HepG2 (cell line): ENCODE measurements around the gene IL3RA. TPM values are rescaled to one million over a fixed set of nuclear protein-coding genes. Genes with fewer than 3 reads are reported as not detected.
"Not testable (repeated sequence)": the region's sequence is repeated elsewhere in the genome, so short reads cannot be mapped to it uniquely, and the experiment has no call there.

Experiments
- ATAC-seq: fragments of 200-7000 bp; cut with Tn5 transposase; 3 replicates; pipeline ENCODE4 v1.9.1; 2020; ENCODE audit warnings: mild to moderate bottlenecking, moderate library complexity
- BruUV-seq: library from RNA; stranded (reverse); fragments of 400-500 nt; replicated peaks from 2 replicates; lab custom pipeline; 2021; lab: Mats Ljungman, UMichigan
- CTCF ChIA-PET: fragments of 300-600 bp; formaldehyde crosslinking; extraction: SDS; loops from one replicate; lab custom pipeline; 2021; ENCODE audit warnings: low total read pairs, inconsistent platforms, low intra/inter-chr PET ratio; lab: Yijun Ruan, JAX
- POLR2A ChIA-PET: fragments of 350-600 bp; sonication (Branson Sonifier 250); formaldehyde crosslinking; loops from one replicate; lab custom pipeline; 2020; ENCODE audit warnings: antibody characterized with exemption, inconsistent platforms; lab: Yijun Ruan, JAX
- DNase-seq: peaks from one replicate; pipeline ENCODE4 v3.0.0-alpha.2; 2015; ENCODE audit warnings: low spot score
- FAIRE-seq: peaks from 3 replicates; lab custom pipeline; 2011; peaks lifted over from hg19 to GRCh38; lab: Jason Lieb, UNC
- H2AFZ ChIP-seq: one replicate; pipeline ENCODE4 v1.6.1; 2011; ENCODE audit warnings: low read length, inconsistent platforms
- H3K27ac ChIP-seq: fragments of 300-600 bp; 3 replicates; pipeline ENCODE4 v1.8.0; 2011; ENCODE audit warnings: mixed run types, mild to moderate bottlenecking, mixed read lengths, low read length, inconsistent platforms; ENCODE audit not compliant: insufficient read depth; ENCODE audit errors: extremely low read length
- H3K27me3 ChIP-seq, 2 experiments: fragments of 200-600 bp in 1 of 2; 2 replicates in 1 of 2; 3 replicates in 1 of 2; pipeline versions ENCODE4 v1.6.0 to v1.8.0; 2011; ENCODE audit warnings: low read length in 2 of 2, mild to moderate bottlenecking in 2 of 2, moderate library complexity in 2 of 2, inconsistent platforms in 1 of 2; ENCODE audit not compliant: insufficient read depth in 2 of 2, control insufficient read depth in 1 of 2
- H3K36me3 ChIP-seq, 2 experiments: fragments of 200-600 bp in 1 of 2; replicated peaks in 1 of 2; 2 replicates in 1 of 2; 3 replicates in 1 of 2; pipeline versions ENCODE4 v1.5.1 to v1.8.0; 2011; ENCODE audit warnings: low read length in 2 of 2, inconsistent platforms in 1 of 2; ENCODE audit not compliant: insufficient read depth in 2 of 2, control insufficient read depth in 1 of 2
- H3K4me1 ChIP-seq: 2 replicates; pipeline ENCODE4 v1.5.1; 2012; ENCODE audit warnings: low read length, inconsistent platforms; ENCODE audit not compliant: insufficient read depth
- H3K4me2 ChIP-seq: 2 replicates; pipeline ENCODE4 v1.6.0; 2011; ENCODE audit warnings: low read depth, low read length, inconsistent platforms
- H3K4me3 ChIP-seq, 3 experiments: fragments of 200-600 bp in 1 of 3; sonication (generic), shearing (Covaris generic) in 1 of 3; replicated peaks in 1 of 3; 2 replicates each; pipeline ENCODE4 v1.5.1; 2011 to 2016; ENCODE audit warnings: low read length in 3 of 3, inconsistent platforms in 2 of 3, low read depth in 2 of 3, mild to moderate bottlenecking in 2 of 3, control low read depth in 1 of 3, mixed read lengths in 1 of 3; ENCODE audit not compliant: insufficient read depth in 1 of 3
- H3K79me2 ChIP-seq: one replicate; pipeline ENCODE4 v1.6.1; 2011; ENCODE audit warnings: low read length, inconsistent platforms; ENCODE audit not compliant: insufficient read depth
- H3K9ac ChIP-seq: 2 replicates; pipeline ENCODE4 v1.6.0; 2011; ENCODE audit warnings: mild to moderate bottlenecking, low read depth, low read length, inconsistent platforms; ENCODE audit not compliant: insufficient read depth
- H3K9me3 ChIP-seq: 2 replicates; pipeline ENCODE4 v1.5.1; 2012; ENCODE audit warnings: mild to moderate bottlenecking, low read length
- H4K20me1 ChIP-seq: 2 replicates; pipeline ENCODE4 v1.6.0; 2011; ENCODE audit warnings: inconsistent platforms, mild to moderate bottlenecking, low read length, moderate library complexity; ENCODE audit not compliant: insufficient read depth
- FUBP1 ChIP-seq: sonication (generic); formaldehyde crosslinking; IDR thresholded peaks from 2 replicates; pipeline ENCODE4 v1.5.1; 2020; ENCODE audit warnings: missing genetic modification reagents, mild to moderate bottlenecking, borderline replicate concordance
- HMGXB3 ChIP-seq: sonication (generic); formaldehyde crosslinking; IDR thresholded peaks from 2 replicates; pipeline ENCODE4 v1.4.0; 2020; ENCODE audit warnings: missing genetic modification reagents, borderline replicate concordance
- MEF2D ChIP-seq: sonication (generic); formaldehyde crosslinking; IDR thresholded peaks from 2 replicates; pipeline ENCODE4 v1.5.1; 2020; ENCODE audit warnings: mild to moderate bottlenecking, missing genetic modification reagents
- PPARG ChIP-seq: conservative IDR thresholded peaks from 2 replicates; pipeline ENCODE4 v1.6.1; 2016; ENCODE audit warnings: missing biosample characterization, missing genetic modification reagents
- SP2 ChIP-seq: sonication (generic); formaldehyde crosslinking; IDR thresholded peaks from 2 replicates; pipeline ENCODE4 v1.5.1; 2020; ENCODE audit warnings: mild to moderate bottlenecking, missing genetic modification reagents
- ZFP37 ChIP-seq: sonication (generic); formaldehyde crosslinking; IDR thresholded peaks from 2 replicates; pipeline ENCODE4 v1.4.0; 2020; ENCODE audit warnings: missing genetic modification reagents, borderline replicate concordance
- ZMYM4 ChIP-seq: sonication (generic); formaldehyde crosslinking; IDR thresholded peaks from 2 replicates; pipeline ENCODE4 v1.8.1; 2023; ENCODE audit warnings: mild to moderate bottlenecking, missing genetic modification reagents
- ZNF101 ChIP-seq: sonication (generic); formaldehyde crosslinking; IDR thresholded peaks from 2 replicates; pipeline ENCODE4 v1.4.0; 2020; ENCODE audit warnings: mild to moderate bottlenecking, low read depth, missing genetic modification reagents, borderline replicate concordance
- ZNF547 ChIP-seq: sonication (generic); formaldehyde crosslinking; IDR thresholded peaks from 2 replicates; pipeline ENCODE4 v1.5.1; 2020; ENCODE audit warnings: mild to moderate bottlenecking, missing genetic modification reagents
- ZNF589 ChIP-seq: sonication (generic); formaldehyde crosslinking; conservative IDR thresholded peaks from 2 replicates; pipeline ENCODE4 v1.8.0; 2022; ENCODE audit warnings: mild to moderate bottlenecking, moderate library complexity, missing genetic modification reagents
- ZNF678 ChIP-seq: sonication (generic); formaldehyde crosslinking; IDR thresholded peaks from 2 replicates; pipeline ENCODE4 v1.4.0; 2020; ENCODE audit warnings: mild to moderate bottlenecking, missing genetic modification reagents
- WGBS: methylation state at CpG from one replicate; pipeline ENCODE4 v1.1.6; 2017; ENCODE audit warnings: low lambda C conversion rate; 5-methylcytosine and 5-hydroxymethylcytosine counted together
- in situ Hi-C: cut with HindIII; loops from 2 replicates; pipeline ENCODE4 v1.10.0; 2017; ENCODE audit warnings: low pct_unique_long_range_greater_than_20kb; ENCODE audit not compliant: extremely low pct_ligation_motif_present
- intact Hi-C: fragments of 100-400 bp; cut with micrococcal nuclease; formaldehyde crosslinking; loops from one replicate; pipeline ENCODE4 v1.10.0; 2022; ENCODE audit not compliant: unreplicated experiment
- polyA plus RNA-seq, 8 experiments: library from polyadenylated mRNA; depleted of rRNA in 3 of 8; stranded (reverse) in 7 of 8; unstranded in 1 of 8; fragments of >200 nt; fragmentation: Illumina TruSeq in 4 of 8; extraction: Trizol in 4 of 8; gene quantifications; 2 replicates each; pipeline versions ENCODE4 v1.2.1 to v1.2.3, GENCODE V29; 2011 to 2016; ENCODE audit warnings: low read depth in 4 of 8, missing spikeins in 1 of 8, mixed read lengths in 1 of 8; ENCODE audit not compliant: insufficient read depth in 1 of 8
- total RNA-seq, 5 experiments: library from RNA; depleted of rRNA; stranded (reverse); fragments of >200 nt; fragmentation: Illumina TruSeq; extraction: Trizol; gene quantifications; 2 replicates each; pipeline ENCODE4 v1.2.3, GENCODE V29; 2016; ENCODE audit warnings: low read depth in 1 of 5

IL3RA gene
- total and polyA plus RNA-seq, 2 of the 13 experiments (the other 11 are each of a cell fraction or from before 2014, with no cell fraction given): not detected

DNA sequence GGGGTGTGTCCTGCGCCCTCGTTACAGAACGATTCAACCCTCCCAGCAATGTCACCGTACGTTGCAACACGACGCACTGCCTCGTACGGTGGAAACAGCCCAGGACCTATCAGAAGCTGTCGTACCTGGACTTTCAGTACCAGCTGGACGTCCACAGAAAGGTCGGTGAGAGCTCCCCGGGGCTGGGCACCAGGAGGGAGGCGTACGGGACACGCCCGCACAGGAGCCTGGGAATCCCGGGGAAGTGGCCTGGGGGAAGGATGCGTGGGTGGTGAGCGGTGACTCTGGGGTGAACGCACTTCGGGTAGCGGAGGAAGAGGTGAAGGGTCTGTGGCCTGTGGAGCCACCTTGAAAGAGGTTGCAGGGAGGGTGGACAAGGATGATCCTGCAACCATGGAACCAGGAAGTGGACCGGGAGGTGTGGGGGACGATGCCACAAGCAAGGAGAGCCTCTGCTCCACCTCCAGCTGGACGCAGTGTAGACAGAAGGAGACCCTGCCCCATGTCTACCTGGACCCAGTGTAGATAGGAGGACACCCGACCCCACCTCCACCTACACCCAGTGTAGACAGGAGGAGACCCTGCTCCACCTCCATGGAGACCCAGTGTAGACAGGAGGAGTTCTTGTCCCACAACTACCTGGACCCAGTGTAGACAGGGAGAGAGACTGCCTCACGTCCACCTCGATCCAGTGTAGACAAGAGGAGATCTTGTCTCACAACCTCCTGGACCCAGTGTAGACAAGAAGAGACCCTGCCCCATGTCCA is 42.1 kb upstream of the IL3RA start (continued):
- TF ChIP-seq HMGXB3 (no peak), ZNF101 (CRISPR knock-in tag) (no peak), FUBP1 (CRISPR knock-in tag) (no peak), SP2 (CRISPR knock-in tag) (no peak)
- TF ChIP-seq, all 625 proteins: peak for 0

GRCh38 chrX:1295550-1295949 is 41.0 kb upstream of the IL3RA start:
- WGBS: 51% methylated on average over 10 of the region's 10 CpGs
- Histone ChIP-seq H3K4me1 (no peaks in the 10 kb centered on the region), H3K9me3 (peaks cover 10% of the 10 kb centered on the region)
- FAIRE-seq: no peak
- POLR2A ChIA-PET: no interaction called here
- TF ChIP-seq MEF2D (CRISPR knock-in tag) (no peak), ZNF589 (no peak), PPARG (CRISPR knock-in tag) (no peak), ZNF678 (CRISPR knock-in tag) (no peak), ZNF547 (CRISPR knock-in tag) (no peak), ZMYM4 (no peak), ZFP37 (CRISPR knock-in tag) (no peak)
- TF ChIP-seq, all 625 proteins: peak for 0
- no peak overlapping the region for H3K4me2 ChIP-seq
- no peaks in the 10 kb centered on the region for H3K79me2 ChIP-seq
- no peaks in the 10 kb centered on the region for H3K36me3 ChIP-seq
- CTCF ChIA-PET: no interaction called here
- in situ Hi-C loops: no loop called here
- ATAC-seq (no peak), DNase-seq (no peak)
- no peak overlapping the region for H2AFZ ChIP-seq
- H3K27me3 ChIP-seq: no peaks in the 10 kb centered on the region; a peak in 1 of 5 replicates
- no peak overlapping the region for H3K9ac ChIP-seq
- intact Hi-C loops: no loop called here
- no peak overlapping the region for H3K4me3 ChIP-seq
- H3K27ac ChIP-seq: no peak overlapping the region
- no peaks in the 10 kb centered on the region for H4K20me1 ChIP-seq
- BruUV-seq: no TSS peak

DNA sequence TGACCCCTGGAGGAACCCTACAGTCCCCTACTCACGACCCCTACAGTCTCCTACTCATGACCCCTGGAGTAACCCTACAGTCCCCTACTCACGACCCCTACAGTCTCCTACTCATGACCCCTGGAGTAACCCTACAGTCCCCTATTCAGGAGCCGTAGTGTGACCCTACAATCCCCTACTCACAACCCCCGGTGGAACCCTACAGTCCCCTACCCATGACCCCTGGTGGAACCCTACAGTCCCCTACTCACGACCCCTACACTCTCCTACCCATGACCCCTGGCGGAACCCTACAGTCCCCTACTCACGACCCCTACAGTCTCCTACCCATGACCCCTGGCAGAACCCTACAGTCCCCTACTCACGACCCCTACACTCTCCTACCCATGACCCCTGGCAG is 39.0 kb upstream of the IL3RA start:
- DNase-seq, H3K4me2 ChIP-seq, H3K27ac ChIP-seq, H3K36me3 ChIP-seq, ATAC-seq, H3K9ac ChIP-seq, BruUV-seq, H3K4me1 ChIP-seq, intact Hi-C loops, H2AFZ ChIP-seq, H3K9me3 ChIP-seq, H3K79me2 ChIP-seq, CTCF ChIA-PET, POLR2A ChIA-PET, H3K4me3 ChIP-seq, H3K27me3 ChIP-seq, in situ Hi-C loops, FAIRE-seq, H4K20me1 ChIP-seq: not testable (repeated sequence)
- 54% methylated on average over 7 of the region's 8 CpGs for WGBS
